RWPE2 (cell line): Measurements from ENCODE around the gene DNAH11.

ENCODE experiments used
- ATAC-seq: fragments of 200-7000 bp; cut with Tn5 transposase; 3 replicates; pipeline ENCODE4 v1.9.1; 2021; ENCODE audit warnings: low read depth
- DNase-seq: peaks from one replicate; pipeline ENCODE4 v3.0.0-alpha.2; 2020; ENCODE audit warnings: low spot score
- H3K27ac ChIP-seq: fragments of 450-650 bp; 2 replicates; pipeline ENCODE4 v1.5.1; 2017; ENCODE audit warnings: mild to moderate bottlenecking; ENCODE audit not compliant: poor library complexity, severe bottlenecking
- H3K27me3 ChIP-seq: fragments of 250-450 bp; sonication (Bioruptor Pico); 2 replicates; pipeline ENCODE4 v1.5.1; 2021; ENCODE audit warnings: mild to moderate bottlenecking, moderate library complexity; ENCODE audit not compliant: insufficient read depth, poor library complexity, severe bottlenecking
- H3K36me3 ChIP-seq: fragments of 250-450 bp; sonication (Bioruptor Pico); 2 replicates; pipeline ENCODE4 v1.5.1; 2020; ENCODE audit warnings: low read depth, mild to moderate bottlenecking, moderate library complexity
- H3K4me1 ChIP-seq: fragments of 250-450 bp; sonication (Bioruptor Pico); 2 replicates; pipeline ENCODE4 v1.5.1; 2021; ENCODE audit warnings: mild to moderate bottlenecking, moderate library complexity; ENCODE audit not compliant: insufficient read depth, poor library complexity, severe bottlenecking
- H3K4me3 ChIP-seq: fragments of 250-450 bp; sonication (Bioruptor Pico); 2 replicates; pipeline ENCODE4 v1.5.1; 2021; ENCODE audit warnings: mild to moderate bottlenecking, moderate library complexity; ENCODE audit not compliant: severe bottlenecking
- H3K9me3 ChIP-seq: fragments of 250-450 bp; sonication (Bioruptor Pico); 2 replicates; pipeline ENCODE4 v1.5.1; 2021; ENCODE audit warnings: mild to moderate bottlenecking, moderate library complexity; ENCODE audit not compliant: severe bottlenecking
- CTCF ChIP-seq: fragments of 450-650 bp; IDR thresholded peaks from one replicate; pipeline ENCODE4 v1.5.1; 2017; ENCODE audit warnings: mild to moderate bottlenecking, moderate library complexity; ENCODE audit not compliant: poor library complexity, severe bottlenecking

The DNAH11 gene

GRCh38 chr7:21819048-21819447, 276.2 kb downstream of the DNAH11 start:
- ATAC-seq (no peak), DNase-seq (no peak)
- Histone ChIP-seq H3K9me3 (no peaks in the 10 kb centered on the region), H3K4me3 (no peak overlapping the region), H3K4me1 (no peaks in the 10 kb centered on the region), H3K27ac (no peak overlapping the region), H3K27me3 (no peaks in the 10 kb centered on the region), H3K36me3 (no peaks in the 10 kb centered on the region)
- TF ChIP-seq CTCF = no peak

GRCh38 chr7:21828841-21829240, 286.0 kb downstream of the DNAH11 start:
- no peaks in the 10 kb centered on the region for H3K4me1 ChIP-seq
- H3K9me3 ChIP-seq = no peaks in the 10 kb centered on the region
- no peak for TF ChIP-seq CTCF
- H3K36me3 ChIP-seq = no peaks in the 10 kb centered on the region
- no peak for DNase-seq
- no peak overlapping the region for H3K27ac ChIP-seq
- H3K4me3 ChIP-seq = no peak overlapping the region
- no peak for ATAC-seq
- no peaks in the 10 kb centered on the region for H3K27me3 ChIP-seq

- Histone ChIP-seq H3K9me3 (no peaks in the 10 kb centered on the region), H3K27me3 (no peaks in the 10 kb centered on the region), H3K4me1 (no peaks in the 10 kb centered on the region), H3K36me3 (no peaks in the 10 kb centered on the region), H3K4me3 (no peak overlapping the region), H3K27ac (no peak overlapping the region)
- TF ChIP-seq CTCF = no peak
- ATAC-seq (no peak), DNase-seq (no peak)
These were observed 286.9 kb downstream of the DNAH11 start for GRCh38 chr7:21829731-21830130.

GRCh38 chr7:21844742-21845141, 301.9 kb downstream of the DNAH11 start:
- H3K4me3 ChIP-seq = no peak overlapping the region
- no peaks in the 10 kb centered on the region for H3K4me1 ChIP-seq
- no peak for TF ChIP-seq CTCF
- no peaks in the 10 kb centered on the region for H3K27me3 ChIP-seq
- H3K9me3 ChIP-seq = no peaks in the 10 kb centered on the region
- DNase-seq (no peak), ATAC-seq (no peak)
- no peaks in the 10 kb centered on the region for H3K36me3 ChIP-seq
- H3K27ac ChIP-seq = no peak overlapping the region

- H3K4me1 ChIP-seq = no peaks in the 10 kb centered on the region
- H3K4me3 ChIP-seq = no peak overlapping the region
- no peaks in the 10 kb centered on the region for H3K27me3 ChIP-seq
- no peaks in the 10 kb centered on the region for H3K36me3 ChIP-seq
- TF ChIP-seq CTCF = no peak
- DNase-seq (no peak), ATAC-seq (no peak)
- H3K9me3 ChIP-seq = no peaks in the 10 kb centered on the region
- no peak overlapping the region for H3K27ac ChIP-seq
These were observed 307.9 kb downstream of the DNAH11 start for GRCh38 chr7:21850531-21851285.
